A549 treated with GW870086 at 1 μM for 4 hours (cell line): Measurements from ENCODE around the gene PRF1. TPM values are rescaled to one million over a fixed set of nuclear protein-coding genes. Genes with fewer than 3 reads are reported as not detected.

Experiments used
- total RNA-seq: library from RNA; stranded (reverse); fragments of 200-300 nt; extraction: Qiagen RNA extraction; gene quantifications from 5 replicates; pipeline ENCODE4 v1.2.3, GENCODE V29; 2022; ENCODE audit warnings: low read depth

The PRF1 gene
- 0.09 to 0.25 TPM in 2 of 5 replicates, not detected in the others for total RNA-seq

GRCh38 chr10:70602665-70603448 lies at the start of gene PRF1:
PRF1 (minus strand) TSS chr10:70602741; CDS start chr10:70600902, 1,839 bp downstream.

Other genes starting within 250 kb of the PRF1 start
- gene LRRC20, start 220.1 kb downstream of the PRF1 start, total RNA-seq = 20.2 to 22.0 TPM (median 20.6 TPM) in 5 replicates
- gene EIF4EBP2, start 198.6 kb downstream of the PRF1 start, total RNA-seq = 11.7 to 15.2 TPM (median 14.3 TPM) in 5 replicates
- gene NODAL, start 161.1 kb downstream of the PRF1 start, total RNA-seq = not detected in 5 replicates
- gene PALD1, start 124.0 kb downstream of the PRF1 start, total RNA-seq = 5.5 to 7.3 TPM (median 6.8 TPM) in 5 replicates
- 0.07 to 0.14 TPM (median 0.12 TPM) in 4 of 5 replicates, not detected in the other for gene ADAMTS14, start 69.8 kb upstream of the PRF1 start, total RNA-seq
- gene TBATA, start 182.6 kb upstream of the PRF1 start, total RNA-seq = not detected in 5 replicates
- 25.3 to 32.0 TPM (median 29.0 TPM) in 5 replicates for gene SGPL1, start 213.2 kb upstream of the PRF1 start, total RNA-seq